PFSK-1 (cell line): ENCODE data around the gene ADAM17.

ENCODE experiments used
- FOXP2 ChIP-seq: optimal IDR thresholded peaks from 2 replicates; pipeline ENCODE3; 2011; ENCODE audit warnings: borderline replicate concordance, control low read depth, inconsistent platforms; ENCODE audit not compliant: insufficient read depth; ENCODE audit errors: extremely low read length, extremely low read depth
- SIN3A ChIP-seq: IDR thresholded peaks from 2 replicates; pipeline ENCODE4 v1.6.1; 2012; ENCODE audit warnings: mild to moderate bottlenecking, low read length, moderate library complexity, borderline replicate concordance; ENCODE audit not compliant: insufficient read depth
- TAF1 ChIP-seq: IDR thresholded peaks from 2 replicates; pipeline ENCODE4 v1.6.1; 2012; ENCODE audit warnings: low read length, control low read depth, borderline replicate concordance; ENCODE audit not compliant: insufficient read depth
- TF ChIP-seq, protein P1 (sequence below), 2 experiments: IDR thresholded peaks; 2 replicates each; pipeline versions ENCODE4 v1.6.1 to v1.8.0; 2011 to 2012; ENCODE audit warnings: low read depth in 2 of 2, low read length in 2 of 2, control low read depth in 1 of 2, inconsistent platforms in 1 of 2, mild to moderate bottlenecking in 1 of 2, moderate library complexity in 1 of 2; ENCODE audit not compliant: insufficient read depth in 1 of 2

DNA sequence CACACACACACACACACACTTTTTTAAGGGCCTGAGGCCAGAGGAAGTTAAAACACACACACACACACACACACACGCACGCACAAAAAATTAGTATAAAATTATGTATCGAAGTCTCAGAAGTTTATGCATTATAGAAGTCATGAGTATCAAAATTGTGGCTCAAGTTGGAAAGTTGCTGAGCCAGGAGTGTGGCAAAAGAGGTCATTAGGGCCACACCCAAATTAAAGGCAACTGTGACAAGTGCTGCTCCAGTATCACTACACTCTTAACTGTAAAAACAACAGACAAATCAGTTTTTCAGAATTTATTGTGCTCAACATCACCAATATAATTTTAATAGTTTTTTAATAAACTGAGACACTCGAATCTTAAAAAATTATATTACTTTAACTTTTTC lies 38.3 kb upstream of the ADAM17 start:
- TF ChIP-seq, protein P1, sequence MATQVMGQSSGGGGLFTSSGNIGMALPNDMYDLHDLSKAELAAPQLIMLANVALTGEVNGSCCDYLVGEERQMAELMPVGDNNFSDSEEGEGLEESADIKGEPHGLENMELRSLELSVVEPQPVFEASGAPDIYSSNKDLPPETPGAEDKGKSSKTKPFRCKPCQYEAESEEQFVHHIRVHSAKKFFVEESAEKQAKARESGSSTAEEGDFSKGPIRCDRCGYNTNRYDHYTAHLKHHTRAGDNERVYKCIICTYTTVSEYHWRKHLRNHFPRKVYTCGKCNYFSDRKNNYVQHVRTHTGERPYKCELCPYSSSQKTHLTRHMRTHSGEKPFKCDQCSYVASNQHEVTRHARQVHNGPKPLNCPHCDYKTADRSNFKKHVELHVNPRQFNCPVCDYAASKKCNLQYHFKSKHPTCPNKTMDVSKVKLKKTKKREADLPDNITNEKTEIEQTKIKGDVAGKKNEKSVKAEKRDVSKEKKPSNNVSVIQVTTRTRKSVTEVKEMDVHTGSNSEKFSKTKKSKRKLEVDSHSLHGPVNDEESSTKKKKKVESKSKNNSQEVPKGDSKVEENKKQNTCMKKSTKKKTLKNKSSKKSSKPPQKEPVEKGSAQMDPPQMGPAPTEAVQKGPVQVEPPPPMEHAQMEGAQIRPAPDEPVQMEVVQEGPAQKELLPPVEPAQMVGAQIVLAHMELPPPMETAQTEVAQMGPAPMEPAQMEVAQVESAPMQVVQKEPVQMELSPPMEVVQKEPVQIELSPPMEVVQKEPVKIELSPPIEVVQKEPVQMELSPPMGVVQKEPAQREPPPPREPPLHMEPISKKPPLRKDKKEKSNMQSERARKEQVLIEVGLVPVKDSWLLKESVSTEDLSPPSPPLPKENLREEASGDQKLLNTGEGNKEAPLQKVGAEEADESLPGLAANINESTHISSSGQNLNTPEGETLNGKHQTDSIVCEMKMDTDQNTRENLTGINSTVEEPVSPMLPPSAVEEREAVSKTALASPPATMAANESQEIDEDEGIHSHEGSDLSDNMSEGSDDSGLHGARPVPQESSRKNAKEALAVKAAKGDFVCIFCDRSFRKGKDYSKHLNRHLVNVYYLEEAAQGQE (IDR thresholded peaks at IDR 0.05; ENCODE audit: insufficient read depth in 1 of 2, low read depth in 2 of 2, low read length in 2 of 2), result no peak
- no peak for TF ChIP-seq SIN3A
- no peak for TF ChIP-seq TAF1
- no peak for TF ChIP-seq FOXP2
